ENCODE measurements around the gene SERPINA3. TPM values are rescaled to one million over a fixed set of nuclear protein-coding genes. Genes with fewer than 3 reads are reported as not detected.
"Not testable (repeated sequence)": the region's sequence is repeated elsewhere in the genome, so short reads cannot be mapped to it uniquely, and the experiment has no call there.

SERPINA3 gene
- total RNA-seq, result not detected

GRCh38 chr14:94612174-94612573 lies at the start of gene SERPINA3:
Gene SERPINA3, plus strand, starts transcription at chr14:94612391. Its CDS starts 2,051 bp downstream, at chr14:94614442.
- Histone ChIP-seq H3K27me3 (ENCODE audit: insufficient read depth, low read length) (no peaks in the 10 kb centered on the region), H3K9me3 (ENCODE audit: low read depth, low read length) (no peaks in the 10 kb centered on the region), H3K4me1 (ENCODE audit: insufficient read depth, low read length) (no peaks in the 10 kb centered on the region), H3K4me3 (ENCODE audit: low read length) (no peak within 1 kb of the TSS)

DNA sequence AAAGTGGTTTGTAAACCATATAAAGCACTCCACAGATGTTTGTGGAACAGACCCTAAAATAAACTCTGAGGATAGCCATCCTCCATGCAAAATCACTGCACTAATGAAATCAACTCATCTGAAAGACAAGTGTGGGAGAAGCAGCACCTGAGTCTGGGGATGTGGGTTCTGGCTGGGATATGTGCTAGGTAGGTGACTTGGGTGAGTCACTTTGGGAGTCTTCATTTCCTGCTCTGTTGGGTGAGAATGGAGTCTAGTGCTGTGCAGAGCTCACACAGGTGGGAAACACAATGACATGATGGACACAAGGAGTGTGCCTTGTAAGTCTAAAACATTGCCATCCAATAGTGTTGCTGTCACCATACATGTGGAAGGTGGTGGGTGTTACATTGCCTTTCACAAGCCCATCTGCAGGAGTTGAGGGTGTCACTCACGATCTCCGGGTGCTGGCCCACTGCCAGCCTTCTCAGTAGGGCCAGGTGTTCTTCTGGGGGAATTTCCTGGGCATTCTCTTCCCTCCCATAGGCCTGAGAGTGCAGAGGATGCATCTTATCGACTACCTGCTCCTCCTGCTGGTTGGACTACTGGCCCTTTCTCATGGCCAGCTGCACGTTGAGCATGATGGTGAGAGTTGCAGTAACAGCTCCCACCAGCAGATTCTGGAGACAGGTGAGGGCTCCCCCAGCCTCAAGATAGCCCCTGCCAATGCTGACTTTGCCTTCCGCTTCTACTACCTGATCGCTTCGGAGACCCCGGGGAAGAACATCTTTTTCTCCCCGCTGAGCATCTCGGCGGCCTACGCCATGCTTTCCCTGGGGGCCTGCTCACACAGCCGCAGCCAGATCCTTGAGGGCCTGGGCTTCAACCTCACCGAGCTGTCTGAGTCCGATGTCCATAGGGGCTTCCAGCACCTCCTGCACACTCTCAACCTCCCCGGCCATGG lies 49.0 kb upstream of the SERPINA3 start:
- no peak overlapping the region for H3K4me3 ChIP-seq (ENCODE audit: low read length)
- H3K27me3 ChIP-seq (ENCODE audit: insufficient read depth, low read length), result no peaks in the 10 kb centered on the region
- H3K4me1 ChIP-seq (ENCODE audit: insufficient read depth, low read length), result no peaks in the 10 kb centered on the region
- no peaks in the 10 kb centered on the region for H3K9me3 ChIP-seq (ENCODE audit: low read depth, low read length)

DNA sequence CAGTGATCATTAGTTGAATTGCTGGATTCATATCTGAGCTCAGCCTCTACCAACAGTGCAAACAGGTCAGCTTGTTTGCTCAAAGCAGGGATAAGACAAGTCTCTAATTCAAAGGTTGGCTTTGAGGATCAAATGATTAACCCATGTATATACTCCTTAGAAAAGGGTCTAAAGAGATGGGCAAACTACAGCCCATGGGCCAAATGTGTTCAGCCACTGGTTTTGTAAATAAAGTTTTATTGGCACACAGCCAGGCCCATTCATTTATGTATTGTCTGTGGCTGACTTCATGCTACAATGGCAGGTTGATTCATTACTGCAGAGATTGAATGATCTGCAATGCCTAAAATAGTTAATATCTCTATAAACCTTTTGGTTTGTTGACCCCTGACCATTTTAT lies 47.8 kb upstream of the SERPINA3 start:
- no peak overlapping the region for H3K4me3 ChIP-seq (ENCODE audit: low read length)

DNA sequence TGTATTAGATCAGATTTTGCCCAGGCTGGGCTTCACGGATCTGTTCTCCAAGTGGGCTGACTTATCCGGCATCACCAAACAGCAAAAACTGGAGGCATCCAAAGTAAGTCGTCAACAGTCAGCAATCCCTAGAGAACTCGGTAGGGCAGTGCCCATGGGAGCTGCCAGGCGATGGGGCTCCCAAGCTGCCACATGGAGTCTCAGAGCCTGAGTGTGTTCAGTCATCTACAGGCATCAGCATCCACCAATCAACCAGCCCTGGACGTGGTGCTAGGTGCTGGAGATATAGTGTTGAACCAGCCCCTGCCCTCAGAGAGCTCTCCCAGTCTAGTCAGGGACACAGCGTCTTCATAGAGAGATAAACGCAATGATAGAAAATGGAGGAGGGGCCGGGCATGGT lies 44.0 kb upstream of the SERPINA3 start:
- no peaks in the 10 kb centered on the region for H3K9me3 ChIP-seq (ENCODE audit: low read depth, low read length)
- H3K4me1 ChIP-seq (ENCODE audit: insufficient read depth, low read length), result no peaks in the 10 kb centered on the region
- H3K4me3 ChIP-seq (ENCODE audit: low read length), result no peak overlapping the region
- H3K27me3 ChIP-seq (ENCODE audit: insufficient read depth, low read length), result no peaks in the 10 kb centered on the region

More for the DNA sequence above, 47.8 kb upstream of the SERPINA3 start:
- Histone ChIP-seq H3K27me3 (ENCODE audit: insufficient read depth, low read length) (no peaks in the 10 kb centered on the region), H3K4me1 (ENCODE audit: insufficient read depth, low read length) (no peaks in the 10 kb centered on the region), H3K9me3 (ENCODE audit: low read depth, low read length) (no peaks in the 10 kb centered on the region)

DNA sequence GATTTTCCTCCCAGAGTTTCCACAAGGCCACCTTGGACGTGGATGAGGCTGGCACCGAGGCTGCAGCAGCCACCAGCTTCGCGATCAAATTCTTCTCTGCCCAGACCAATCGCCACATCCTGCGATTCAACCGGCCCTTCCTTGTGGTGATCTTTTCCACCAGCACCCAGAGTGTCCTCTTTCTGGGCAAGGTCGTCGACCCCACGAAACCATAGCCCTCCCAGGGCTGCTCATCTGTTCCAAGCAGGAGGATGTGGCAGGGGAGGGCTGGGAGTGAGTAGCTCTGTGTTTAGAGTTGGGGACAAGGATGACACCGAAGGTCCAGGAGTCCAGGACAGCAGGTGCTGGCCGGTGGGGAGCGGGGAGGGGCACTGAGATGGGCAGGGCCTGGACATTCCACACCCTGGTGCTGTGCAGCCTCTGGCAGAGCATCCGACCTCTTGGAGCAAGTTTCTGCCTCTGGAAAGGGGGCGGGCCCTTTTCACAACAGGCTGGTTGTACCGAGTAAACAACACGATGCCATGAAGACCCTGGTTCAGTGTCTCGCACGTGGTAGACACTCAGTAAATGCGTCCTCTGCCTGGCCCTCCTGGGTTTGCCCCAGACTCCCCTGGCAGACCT lies 42.7 kb upstream of the SERPINA3 start:
- H3K27me3 ChIP-seq (ENCODE audit: insufficient read depth, low read length), result no peaks in the 10 kb centered on the region
- H3K4me1 ChIP-seq (ENCODE audit: insufficient read depth, low read length), result no peaks in the 10 kb centered on the region
- no peak overlapping the region for H3K4me3 ChIP-seq (ENCODE audit: low read length)
- no peaks in the 10 kb centered on the region for H3K9me3 ChIP-seq (ENCODE audit: low read depth, low read length)

- no peaks in the 10 kb centered on the region for H3K9me3 ChIP-seq (ENCODE audit: low read depth, low read length)
- no peaks in the 10 kb centered on the region for H3K27me3 ChIP-seq (ENCODE audit: insufficient read depth, low read length)
- no peaks in the 10 kb centered on the region for H3K4me1 ChIP-seq (ENCODE audit: insufficient read depth, low read length)
- H3K4me3 ChIP-seq (ENCODE audit: low read length), result no peak overlapping the region
Measured at GRCh38 chr14:94570002-94570400, 42.2 kb upstream of the SERPINA3 start.

DNA sequence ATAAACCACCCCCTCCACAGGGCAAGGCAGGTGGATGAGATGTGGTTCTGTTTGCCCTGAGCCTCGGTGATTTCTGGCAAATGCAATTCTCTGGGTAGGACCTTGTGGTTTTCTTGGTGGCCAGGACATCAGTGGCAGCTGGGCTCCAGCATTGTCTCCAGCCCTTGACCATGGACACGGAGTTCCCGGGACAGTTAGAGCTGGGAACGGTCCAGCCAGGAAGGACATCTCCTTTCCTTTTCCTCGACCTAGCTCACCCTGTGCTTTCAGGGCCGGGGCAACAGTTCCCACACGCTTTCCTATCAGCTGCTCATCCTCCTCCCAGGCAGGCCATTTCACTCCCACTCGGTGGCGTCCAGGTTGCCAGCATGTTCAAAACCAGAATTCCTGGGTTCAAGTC lies 41.8 kb upstream of the SERPINA3 start:
- Histone ChIP-seq H3K4me3 (ENCODE audit: low read length) (no peak overlapping the region), H3K4me1 (ENCODE audit: insufficient read depth, low read length) (no peaks in the 10 kb centered on the region), H3K27me3 (ENCODE audit: insufficient read depth, low read length) (no peaks in the 10 kb centered on the region), H3K9me3 (ENCODE audit: low read depth, low read length) (no peaks in the 10 kb centered on the region)

DNA sequence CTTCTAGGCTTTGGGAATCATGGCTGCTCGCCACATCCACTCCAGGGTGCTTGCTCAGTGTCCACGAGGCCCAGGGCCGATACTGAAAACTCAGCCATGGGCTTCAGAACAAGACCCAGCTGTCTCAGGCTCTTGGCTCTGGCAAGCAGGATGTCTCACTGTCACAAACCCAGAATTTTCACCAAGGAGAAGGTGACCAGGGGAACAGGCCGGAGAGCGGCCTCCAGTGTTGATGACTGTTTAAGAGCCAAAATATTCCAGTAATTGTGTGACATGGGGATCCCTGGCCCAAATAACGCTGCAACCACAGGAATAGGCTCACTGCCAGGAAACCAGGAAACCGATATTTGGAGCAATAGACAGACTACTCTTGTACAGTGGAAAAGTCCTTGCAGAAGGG lies 40.8 kb upstream of the SERPINA3 start:
- Histone ChIP-seq H3K4me1 (ENCODE audit: insufficient read depth, low read length) (no peaks in the 10 kb centered on the region), H3K4me3 (ENCODE audit: low read length) (no peak overlapping the region), H3K9me3 (ENCODE audit: low read depth, low read length) (no peaks in the 10 kb centered on the region), H3K27me3 (ENCODE audit: insufficient read depth, low read length) (no peaks in the 10 kb centered on the region)

DNA sequence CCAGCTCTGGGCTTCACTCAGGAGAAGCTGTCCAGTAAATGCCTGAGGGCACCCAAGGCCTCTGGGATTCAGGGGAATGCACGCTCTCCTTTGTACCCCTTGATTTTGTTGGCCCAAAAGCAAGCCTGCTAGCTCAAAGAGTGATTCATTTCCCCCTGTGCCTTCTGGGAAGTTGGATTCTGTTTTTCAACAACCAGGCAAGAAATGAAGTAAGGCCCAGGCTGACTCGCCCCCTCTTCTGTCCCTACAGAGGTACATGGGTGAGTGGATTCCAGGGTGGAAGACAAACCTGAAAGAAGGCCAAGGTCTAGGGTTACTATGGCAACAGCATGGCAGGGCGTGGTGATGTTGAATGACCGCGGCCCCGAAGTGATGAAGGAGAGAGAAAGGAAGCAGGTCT lies 40.2 kb upstream of the SERPINA3 start:
- Histone ChIP-seq H3K9me3 (ENCODE audit: low read depth, low read length) (no peaks in the 10 kb centered on the region), H3K27me3 (ENCODE audit: insufficient read depth, low read length) (no peaks in the 10 kb centered on the region), H3K4me3 (ENCODE audit: low read length) (no peak overlapping the region), H3K4me1 (ENCODE audit: insufficient read depth, low read length) (no peaks in the 10 kb centered on the region)

DNA sequence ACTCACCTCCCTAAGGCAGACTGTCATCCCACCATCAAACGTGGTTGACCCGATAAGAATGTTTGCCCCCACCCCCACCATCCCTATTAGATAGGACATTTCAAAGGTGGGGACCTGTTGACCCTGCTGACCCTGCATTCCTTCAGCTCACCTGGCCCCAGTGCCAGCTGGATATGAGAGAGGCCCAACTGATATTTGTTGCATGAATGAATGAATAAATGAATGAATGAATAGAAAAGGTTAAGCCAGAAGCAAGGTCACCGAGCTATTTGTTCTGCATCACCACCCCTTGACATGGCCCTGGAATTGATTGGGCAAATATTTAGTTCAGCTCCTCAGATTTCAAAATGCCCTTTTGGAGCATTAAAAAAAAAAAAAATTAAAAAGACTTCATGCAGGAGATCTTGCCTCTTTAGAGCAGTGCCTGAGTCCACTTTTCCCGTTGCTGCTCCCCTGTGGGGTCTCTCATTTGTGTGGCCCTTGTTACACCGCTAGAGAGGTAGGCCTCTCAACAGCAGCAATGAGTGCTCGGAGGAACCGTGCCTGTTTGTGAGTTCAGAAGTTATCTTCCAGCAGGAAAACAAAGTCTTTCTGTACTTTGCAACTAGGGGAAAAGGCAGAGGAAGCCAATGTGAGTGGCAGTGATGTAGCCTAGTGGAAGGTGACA lies 39.4 kb upstream of the SERPINA3 start:
- no peaks in the 10 kb centered on the region for H3K4me1 ChIP-seq (ENCODE audit: insufficient read depth, low read length)
- no peaks in the 10 kb centered on the region for H3K9me3 ChIP-seq (ENCODE audit: low read depth, low read length)
- no peak overlapping the region for H3K4me3 ChIP-seq (ENCODE audit: low read length)
- no peaks in the 10 kb centered on the region for H3K27me3 ChIP-seq (ENCODE audit: insufficient read depth, low read length)

- Histone ChIP-seq H3K4me3 (ENCODE audit: low read length) (no peak overlapping the region), H3K9me3 (ENCODE audit: low read depth, low read length) (no peaks in the 10 kb centered on the region), H3K27me3 (ENCODE audit: insufficient read depth, low read length) (no peaks in the 10 kb centered on the region), H3K4me1 (ENCODE audit: insufficient read depth, low read length) (no peaks in the 10 kb centered on the region)
Measured at GRCh38 chr14:94573475-94574277, 38.5 kb upstream of the SERPINA3 start.

DNA sequence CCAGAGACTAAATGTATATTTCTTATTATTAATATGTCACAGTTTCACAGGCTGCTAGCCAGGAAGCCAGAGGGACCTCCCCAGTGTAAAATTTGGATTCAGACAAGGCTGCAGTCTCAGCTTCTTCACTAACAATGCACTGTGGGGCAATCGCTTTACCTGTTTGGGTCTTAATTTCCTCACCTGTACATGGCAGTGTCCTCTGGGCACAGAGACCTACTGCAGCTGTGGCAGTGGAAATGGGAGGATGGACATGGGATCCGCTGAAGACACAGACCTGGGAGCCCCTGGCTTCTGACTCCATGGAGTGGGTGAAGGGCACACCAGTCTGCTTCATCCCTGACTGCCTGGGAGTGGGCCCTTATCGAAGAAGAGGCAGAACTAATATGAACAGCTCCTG lies 37.9 kb upstream of the SERPINA3 start:
- no peak overlapping the region for H3K4me3 ChIP-seq (ENCODE audit: low read length)
- no peaks in the 10 kb centered on the region for H3K9me3 ChIP-seq (ENCODE audit: low read depth, low read length)
- H3K4me1 ChIP-seq (ENCODE audit: insufficient read depth, low read length), result no peaks in the 10 kb centered on the region
- no peaks in the 10 kb centered on the region for H3K27me3 ChIP-seq (ENCODE audit: insufficient read depth, low read length)

DNA sequence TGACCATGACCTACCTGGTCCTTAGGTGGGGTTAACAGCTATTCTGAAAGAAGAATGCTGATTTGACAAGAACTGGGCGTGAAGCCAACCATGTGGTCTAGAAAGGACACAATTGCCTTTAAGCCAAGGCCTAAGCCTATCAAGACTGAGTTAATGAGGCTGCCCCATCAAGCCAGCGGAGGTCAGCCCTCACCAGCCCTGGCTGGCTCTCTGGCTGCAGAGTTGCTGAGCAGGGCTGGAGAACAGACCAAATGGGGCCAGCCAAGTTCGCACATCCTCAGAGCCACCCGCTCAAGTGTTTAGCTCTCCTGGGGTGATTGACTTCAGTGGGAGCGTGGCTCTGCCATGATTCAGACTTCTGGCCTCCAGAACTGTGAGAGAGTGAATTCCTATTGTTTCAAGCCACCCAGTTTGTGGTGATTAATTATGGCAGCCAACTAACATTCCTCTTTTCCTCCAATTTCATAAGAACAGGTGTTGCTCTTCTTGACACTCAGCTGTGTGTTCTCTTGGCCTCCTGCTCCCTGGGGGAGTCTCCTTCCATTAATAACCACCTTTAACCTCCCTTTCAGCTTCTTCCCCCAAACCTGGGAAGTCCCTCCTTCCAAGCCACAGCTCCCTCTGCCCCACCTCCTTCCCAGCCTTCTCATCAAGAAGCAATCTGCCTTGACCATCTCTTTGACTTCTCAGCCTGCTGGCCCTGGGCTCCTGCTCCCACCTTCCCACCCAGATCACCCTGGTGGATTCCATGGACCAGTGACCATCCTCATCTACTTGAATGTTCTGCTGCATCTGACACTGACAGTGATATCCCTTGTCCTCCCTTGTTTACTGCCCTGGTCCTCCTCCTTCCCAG lies 36.2 kb upstream of the SERPINA3 start:
- Histone ChIP-seq H3K27me3 (ENCODE audit: insufficient read depth, low read length) (no peaks in the 10 kb centered on the region), H3K4me3 (ENCODE audit: low read length) (no peak overlapping the region), H3K9me3 (ENCODE audit: low read depth, low read length) (no peaks in the 10 kb centered on the region), H3K4me1 (ENCODE audit: insufficient read depth, low read length) (no peaks in the 10 kb centered on the region)

- H3K9me3 ChIP-seq (ENCODE audit: low read depth, low read length); H3K4me3 ChIP-seq (ENCODE audit: low read length); H3K27me3 ChIP-seq (ENCODE audit: insufficient read depth, low read length); H3K4me1 ChIP-seq (ENCODE audit: insufficient read depth, low read length): not testable (repeated sequence)
Measured at GRCh38 chr14:94577472-94577871, 34.7 kb upstream of the SERPINA3 start.

Data from mononuclear cell (primary cell).